ENCODE data around the gene UTP20. TPM values are rescaled to one million over a fixed set of nuclear protein-coding genes. Genes with fewer than 3 reads are reported as not detected.

The UTP20 gene
- total RNA-seq, 1 donor from 2014 or later, result 8.0 TPM

DNA sequence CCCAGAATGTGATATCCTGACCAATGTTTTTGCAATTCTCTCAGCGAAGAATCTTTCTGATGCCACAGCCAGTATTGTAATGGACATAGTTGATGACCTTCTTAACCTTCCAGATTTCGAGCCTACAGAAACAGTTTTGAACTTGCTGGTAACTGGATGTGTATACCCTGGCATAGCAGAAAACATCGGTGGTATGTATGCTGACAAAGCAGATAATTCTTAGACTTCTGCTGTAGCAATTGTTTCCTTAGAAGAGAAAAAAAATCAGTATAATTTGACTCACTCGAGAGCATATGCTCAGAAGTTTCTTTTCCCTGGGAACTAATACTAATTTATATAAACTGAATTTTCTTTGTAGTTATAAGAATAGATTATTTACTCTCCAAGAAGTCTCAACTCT lies 58.2 kb downstream of the UTP20 start:
- H3K4me3 ChIP-seq, result no peak overlapping the region
- no peak for TF ChIP-seq CTCF (IDR thresholded peaks at IDR 0.05)
- DNase-seq (ENCODE audit: low spot score in 2 of 2), result no peak
- H3K4me1 ChIP-seq, result no peaks in the 10 kb centered on the region
- peaks cover 43 to 58% of the 10 kb centered on the region in 2 donors for H3K36me3 ChIP-seq
- intact Hi-C loops (cut with DNase I), result no loop called here
- H3K27ac ChIP-seq, result no peak overlapping the region
- H3K9me3 ChIP-seq, result no peaks in the 10 kb centered on the region
- no peaks in the 10 kb centered on the region for H3K27me3 ChIP-seq

GRCh38 chr12:101343893-101344292 lies 64.0 kb downstream of the UTP20 start:
- Histone ChIP-seq H3K27me3 (no peaks in the 10 kb centered on the region), H3K27ac (no peak overlapping the region), H3K9me3 (no peaks in the 10 kb centered on the region), H3K4me3 (no peak overlapping the region), H3K4me1 (no peaks in the 10 kb centered on the region), H3K36me3 (peaks cover 42 to 67% of the 10 kb centered on the region in 2 donors)
- no peak for DNase-seq (ENCODE audit: low spot score in 2 of 2)
- TF ChIP-seq CTCF (IDR thresholded peaks at IDR 0.05), result no peak
- intact Hi-C loops (cut with DNase I), result no loop called here

DNA sequence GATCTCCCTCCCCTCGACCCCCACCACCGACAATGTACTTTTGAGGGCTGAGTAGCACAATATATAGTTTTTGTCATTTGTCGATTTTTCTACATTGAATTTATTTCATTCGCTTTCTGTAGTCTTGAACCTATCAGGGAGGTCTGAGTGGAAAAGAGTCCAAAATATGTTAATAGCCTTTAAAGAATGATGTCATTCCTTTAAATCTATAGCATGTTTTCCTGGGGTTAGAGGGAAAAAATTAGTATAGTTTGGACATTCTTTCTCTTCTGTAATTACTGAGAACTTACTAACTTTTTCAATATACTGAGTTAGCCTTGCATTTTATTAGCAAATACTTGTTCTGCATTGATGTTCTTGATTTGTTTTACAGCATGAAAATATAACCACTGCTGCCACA lies 71.8 kb downstream of the UTP20 start:
- TF ChIP-seq CTCF (IDR thresholded peaks at IDR 0.05), result no peak

DNA sequence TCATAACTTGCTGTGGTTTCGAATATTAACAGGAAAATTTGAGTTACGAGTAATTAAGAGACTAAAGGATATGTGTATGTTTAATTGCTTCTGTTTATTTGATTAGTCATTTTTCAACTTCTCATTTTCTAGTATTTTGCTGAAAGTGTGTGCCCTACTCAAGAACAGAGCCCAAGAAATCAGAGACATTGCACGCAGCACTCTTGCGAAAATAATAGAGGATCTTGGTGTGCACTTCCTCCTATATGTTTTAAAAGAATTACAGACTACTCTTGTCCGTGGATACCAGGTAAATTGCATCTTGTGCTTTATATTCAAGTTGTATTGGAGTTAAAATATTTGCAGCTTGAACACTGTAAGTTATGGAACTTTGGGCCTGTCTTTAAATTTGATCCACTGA lies 76.9 kb downstream of the UTP20 start:
- Histone ChIP-seq H3K36me3 (peaks cover 9 to 50% of the 10 kb centered on the region in 2 donors), H3K4me3 (no peak overlapping the region), H3K9me3 (no peaks in the 10 kb centered on the region), H3K27ac (no peak overlapping the region), H3K27me3 (no peaks in the 10 kb centered on the region), H3K4me1 (no peaks in the 10 kb centered on the region)
- no peak for TF ChIP-seq CTCF (IDR thresholded peaks at IDR 0.05)
- intact Hi-C loops (cut with DNase I), result no loop called here
- no peak for DNase-seq (ENCODE audit: low spot score in 2 of 2)

More for the DNA sequence above, 71.8 kb downstream of the UTP20 start:
- intact Hi-C loops (cut with DNase I), result no loop called here
- Histone ChIP-seq H3K36me3 (peaks cover 31 to 65% of the 10 kb centered on the region in 2 donors), H3K27me3 (no peaks in the 10 kb centered on the region), H3K4me1 (no peaks in the 10 kb centered on the region), H3K9me3 (no peaks in the 10 kb centered on the region), H3K27ac (no peak overlapping the region), H3K4me3 (no peak overlapping the region)
- DNase-seq (ENCODE audit: low spot score in 2 of 2), result no peak

DNA sequence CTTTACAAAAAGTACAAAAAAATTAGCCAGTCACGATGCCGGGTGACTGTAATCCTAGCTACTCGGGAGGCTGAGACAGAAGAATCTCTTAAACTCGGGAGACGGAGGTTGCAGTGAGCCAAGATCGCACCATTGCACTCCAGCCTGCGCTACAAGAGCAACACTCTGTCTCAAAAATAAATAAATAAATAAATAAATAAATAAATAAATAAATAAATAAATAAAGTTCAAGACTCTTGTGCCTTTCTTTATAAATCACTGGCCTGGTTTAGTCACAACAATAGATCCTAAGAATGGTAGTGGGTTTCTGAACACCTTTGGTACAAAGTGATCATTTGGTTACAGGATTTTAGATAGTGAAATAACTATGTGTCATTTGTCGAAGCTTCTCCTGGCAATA lies 81.5 kb downstream of the UTP20 start:
- peaks cover 13 to 63% of the 10 kb centered on the region in 2 donors for H3K36me3 ChIP-seq
- no peak overlapping the region for H3K4me3 ChIP-seq
- intact Hi-C loops (cut with DNase I), result no loop called here

More for the DNA sequence above, 81.5 kb downstream of the UTP20 start:
- Histone ChIP-seq H3K27ac (no peak overlapping the region), H3K9me3 (no peaks in the 10 kb centered on the region), H3K4me1 (no peaks in the 10 kb centered on the region), H3K27me3 (no peaks in the 10 kb centered on the region)
- TF ChIP-seq CTCF (IDR thresholded peaks at IDR 0.05), result no peak
- DNase-seq (ENCODE audit: low spot score in 2 of 2), result no peak
